Pons (tissue), 1 donor: ENCODE measurements around the gene TNNT2.

Source experiments
- DNase-seq: peaks from one replicate; pipeline ENCODE4 v3.0.0-alpha.2; 2016; ENCODE audit warnings: low spot score

The TNNT2 gene

DNA sequence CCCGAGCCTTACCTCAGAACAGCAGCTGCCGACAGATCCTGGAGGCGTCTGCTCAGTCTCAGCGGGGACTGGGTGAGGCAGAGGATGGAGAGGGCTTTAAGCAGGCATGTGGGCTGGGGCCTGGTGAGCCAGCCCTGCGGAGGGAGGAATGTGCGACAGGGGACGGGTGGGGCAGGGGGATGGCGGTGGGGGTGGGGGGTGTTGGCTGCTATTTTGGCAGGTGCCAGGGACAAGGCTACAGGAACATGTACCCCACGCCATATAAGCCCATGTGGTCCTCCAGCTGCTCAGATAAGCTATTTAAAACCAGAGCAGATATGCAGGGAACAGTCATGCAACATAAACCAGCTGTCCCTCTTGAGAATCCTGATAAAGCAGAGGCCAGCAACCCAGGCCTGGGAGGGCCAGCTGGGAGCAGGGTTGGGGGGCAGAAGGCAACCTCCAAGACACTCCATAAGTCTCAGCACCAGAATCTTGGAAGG, at the start of gene TNNT2:
TNNT2 (minus strand) TSS at position 70 of the 482 bp plus-strand sequence. CDS start 4,426 bp downstream, outside the sequence.
- no peak for DNase-seq

GRCh38 chr1:201426479-201427310, 49.2 kb upstream of the TNNT2 start:
- no peak for DNase-seq

DNA sequence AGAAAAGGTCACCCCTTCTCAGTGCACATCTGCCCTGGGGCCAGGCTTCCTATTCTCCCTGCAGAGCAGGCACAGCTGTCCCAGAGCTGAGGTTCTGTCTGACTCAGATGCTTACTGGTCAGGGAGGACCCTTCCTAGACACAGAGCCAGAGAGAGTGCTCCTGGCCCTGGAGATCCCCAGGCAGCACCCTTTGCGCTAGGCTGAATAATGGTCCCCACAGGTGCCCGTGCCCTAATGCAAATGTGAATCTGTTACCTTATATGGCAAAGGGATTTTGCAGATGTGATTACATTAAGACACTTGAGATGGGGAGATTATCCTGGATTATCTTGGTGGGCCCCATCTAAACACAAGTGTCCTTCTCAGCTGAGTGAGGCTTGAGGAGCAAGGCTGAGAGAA, 46.7 kb upstream of the TNNT2 start:
- DNase-seq = no peak

- no peak for DNase-seq
Measured at GRCh38 chr1:201423655-201424054, 46.2 kb upstream of the TNNT2 start.

DNA sequence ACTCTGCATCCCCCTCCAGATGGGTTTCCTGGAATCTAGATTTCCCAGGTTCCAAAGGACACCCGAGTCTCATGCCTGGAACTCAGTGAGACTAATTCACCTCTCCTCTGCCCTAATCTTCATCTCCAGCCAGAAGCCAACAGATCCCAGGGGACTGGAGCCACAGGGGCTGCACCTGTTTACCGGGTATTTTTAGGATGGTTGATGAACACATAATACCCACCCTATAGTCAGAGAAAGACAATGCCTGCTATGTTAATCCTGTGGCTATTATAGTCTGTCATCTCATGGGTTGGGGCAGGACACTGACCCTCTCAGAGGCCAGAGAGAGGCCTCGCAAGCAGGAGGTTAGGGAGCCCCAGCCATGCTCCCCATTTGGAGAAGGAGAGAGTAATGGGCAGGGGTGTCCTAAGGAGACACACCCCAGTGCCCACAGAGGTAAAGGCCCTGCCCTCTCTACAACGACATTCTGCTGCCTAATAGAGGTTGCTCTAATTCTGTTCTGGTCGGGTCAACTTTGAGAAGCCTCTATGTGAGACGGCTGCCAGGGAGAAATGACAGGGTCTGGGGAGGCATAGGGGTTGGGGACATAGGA, 45.1 kb upstream of the TNNT2 start:
- DNase-seq = no peak

GRCh38 chr1:201422026-201422425, 44.5 kb upstream of the TNNT2 start:
- DNase-seq = no peak

- DNase-seq = no peak
Measured at GRCh38 chr1:201421041-201421440, 43.6 kb upstream of the TNNT2 start.

- DNase-seq = no peak
Measured at GRCh38 chr1:201420608-201421002, 43.1 kb upstream of the TNNT2 start.

GRCh38 chr1:201419746-201420607, 42.5 kb upstream of the TNNT2 start:
- DNase-seq = no peak

DNA sequence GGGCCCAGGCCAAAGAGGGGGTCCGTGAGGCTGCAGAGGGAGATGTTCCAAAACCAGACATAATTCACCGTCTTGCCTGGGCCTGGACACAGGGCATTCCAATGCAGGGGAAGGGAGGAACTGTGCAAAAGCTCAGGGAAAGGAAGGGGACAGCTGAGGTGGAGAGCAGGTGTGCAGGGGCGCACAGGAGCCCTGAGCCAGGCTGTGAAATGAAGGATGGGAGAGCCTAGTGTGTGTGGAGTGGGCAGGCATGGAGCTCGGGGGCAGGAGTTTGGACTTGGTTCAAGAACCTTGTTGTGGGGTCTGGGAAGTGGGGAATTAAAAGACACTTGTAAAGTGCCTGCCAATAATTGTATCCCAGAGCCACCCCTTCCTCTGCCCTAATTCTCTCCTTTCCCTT, 41.8 kb upstream of the TNNT2 start:
- no peak for DNase-seq

GRCh38 chr1:201418461-201418860, 41.0 kb upstream of the TNNT2 start:
- DNase-seq = no peak

DNA sequence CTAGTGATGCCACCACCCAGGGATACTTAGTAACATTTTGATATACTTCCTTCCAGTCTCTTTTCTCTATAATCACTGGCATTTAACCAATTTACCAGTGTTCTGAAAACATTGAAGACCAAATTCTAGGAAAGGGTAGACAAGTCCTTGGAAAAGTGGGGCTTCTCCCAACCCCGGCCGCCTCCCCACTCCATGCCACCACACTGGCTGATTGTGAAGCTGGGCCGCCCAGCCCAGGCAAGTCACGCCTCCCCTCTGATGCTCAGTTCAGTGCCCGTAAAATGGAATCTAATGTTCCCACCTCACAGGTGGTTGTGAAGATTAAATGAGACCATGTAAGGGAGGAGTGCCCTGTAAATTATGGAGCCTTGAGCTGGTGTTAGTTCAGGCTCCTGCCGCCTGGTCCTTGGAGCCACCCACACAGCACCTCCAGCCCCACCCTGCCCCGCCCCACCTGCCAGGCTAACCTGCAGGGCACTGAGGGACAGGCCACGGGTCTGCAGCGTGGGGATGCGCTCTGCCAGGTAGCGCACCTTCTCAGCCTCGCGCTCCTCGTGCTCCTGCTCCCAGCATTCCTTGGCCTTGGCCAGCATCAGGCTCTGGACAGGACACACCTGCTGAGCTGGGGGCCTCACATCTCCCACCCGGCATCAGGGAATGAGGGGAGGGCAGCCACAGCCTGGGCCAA, 36.7 kb upstream of the TNNT2 start:
- DNase-seq = no peak

GRCh38 chr1:201411292-201411691, 33.8 kb upstream of the TNNT2 start:
- no peak for DNase-seq

DNA sequence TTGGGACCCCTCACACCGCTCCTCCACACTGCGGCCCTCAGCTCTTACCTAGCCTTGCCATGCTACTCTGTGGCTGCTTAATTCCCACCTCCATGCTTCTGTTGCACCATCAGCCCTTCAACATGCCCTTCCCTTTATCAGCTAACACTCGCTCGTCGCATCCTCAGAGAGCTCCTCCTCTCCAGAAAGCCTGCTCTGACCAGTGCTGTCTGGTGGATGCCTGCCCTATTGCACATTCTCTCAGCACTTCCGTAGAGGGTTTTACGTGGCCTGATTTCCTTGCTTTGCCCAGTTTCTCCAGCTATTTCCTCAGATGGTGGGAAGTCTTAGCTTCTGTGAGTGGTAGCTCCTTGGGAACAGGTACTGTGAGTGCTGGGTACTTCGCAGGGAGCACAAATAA, 32.0 kb upstream of the TNNT2 start:
- no peak for DNase-seq

- no peak for DNase-seq
Measured at GRCh38 chr1:201408834-201409200, 31.3 kb upstream of the TNNT2 start.

- DNase-seq = peak; percentile 34
Measured at GRCh38 chr1:201408176-201408833, 30.8 kb upstream of the TNNT2 start.

DNA sequence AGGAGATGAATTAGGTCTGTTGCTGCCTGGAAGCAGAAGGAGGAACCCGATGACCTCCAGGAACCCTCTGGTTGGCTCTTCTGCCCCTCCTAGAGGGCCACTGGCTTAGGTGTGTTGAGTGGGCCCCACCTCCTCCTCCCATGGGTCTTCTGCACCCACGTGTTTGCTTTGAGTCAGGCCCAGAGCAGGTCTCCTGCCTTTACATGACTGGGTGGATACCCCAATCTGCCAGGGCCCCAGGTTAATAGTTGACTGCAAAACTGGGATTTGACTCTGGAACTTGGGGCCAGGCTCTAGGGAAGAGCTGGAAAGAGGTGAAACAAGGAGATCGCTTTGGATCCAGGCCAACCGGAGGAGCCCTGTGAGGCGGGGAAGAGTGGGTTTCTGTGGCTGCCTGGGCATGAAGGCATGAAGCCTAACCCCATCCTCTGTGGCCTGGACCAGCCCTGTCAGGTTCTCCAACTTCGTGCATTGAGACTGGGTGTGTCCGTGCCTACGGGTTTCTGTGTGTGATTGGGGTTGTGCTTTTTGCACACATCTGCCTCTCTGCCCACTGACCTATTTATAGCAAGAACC, 29.4 kb upstream of the TNNT2 start:
- no peak for DNase-seq

GRCh38 chr1:201405484-201405831, 28.0 kb upstream of the TNNT2 start:
- no peak for DNase-seq

- no peak for DNase-seq
Measured at GRCh38 chr1:201404722-201405483, 27.4 kb upstream of the TNNT2 start.

- no peak for DNase-seq
Measured at GRCh38 chr1:201404055-201404454, 26.6 kb upstream of the TNNT2 start.
